HepG2 (cell line): ENCODE results near the gene CAVIN2. TPM values are rescaled to one million over a fixed set of nuclear protein-coding genes. Genes with fewer than 3 reads are reported as not detected.

Source experiments
- AHR ChIP-seq: IDR thresholded peaks from 2 replicates; pipeline ENCODE4 v1.6.1; 2018; ENCODE audit warnings: missing genetic modification reagents, missing compliant biosample characterization
- ELF3 ChIP-seq: IDR thresholded peaks from 2 replicates; pipeline ENCODE4 v1.6.1; 2016; ENCODE audit warnings: missing genetic modification reagents, missing compliant biosample characterization
- FOXO4 ChIP-seq: sonication (generic); formaldehyde crosslinking; conservative IDR thresholded peaks from 2 replicates; pipeline ENCODE4 v1.8.1; 2023; ENCODE audit warnings: missing genetic modification reagents
- GATA4 ChIP-seq: sonication (generic); IDR thresholded peaks from 2 replicates; pipeline ENCODE4 v1.6.1; 2016; ENCODE audit warnings: antibody characterized with exemption, low read depth, borderline replicate concordance
- HMG20A ChIP-seq: IDR thresholded peaks from 2 replicates; pipeline ENCODE4 v1.6.1; 2016; ENCODE audit warnings: borderline replicate concordance
- MAZ ChIP-seq, 2 experiments: sonication (generic) in 1 of 2; formaldehyde crosslinking in 1 of 2; IDR thresholded peaks; 2 replicates each; pipeline versions ENCODE4 v1.5.0 to v1.6.1; 2012 to 2020; ENCODE audit warnings: low read depth in 2 of 2, mild to moderate bottlenecking in 2 of 2, borderline replicate concordance in 1 of 2, improper control_type of control experiment in 1 of 2, low read length in 1 of 2, missing genetic modification reagents in 1 of 2, moderate library complexity in 1 of 2
- NCOA1 ChIP-seq: sonication (generic); formaldehyde crosslinking; IDR thresholded peaks from 2 replicates; pipeline ENCODE4 v1.9.0; 2021; ENCODE audit warnings: missing genetic modification reagents
- NCOA5 ChIP-seq: sonication (generic); formaldehyde crosslinking; IDR thresholded peaks from 2 replicates; pipeline ENCODE4 v1.4.0; 2020; ENCODE audit warnings: missing genetic modification reagents
- PRDM15 ChIP-seq: sonication (generic); formaldehyde crosslinking; IDR thresholded peaks from 2 replicates; pipeline ENCODE4 v1.4.0; 2020; ENCODE audit warnings: missing genetic modification reagents
- RFXANK ChIP-seq: IDR thresholded peaks from 2 replicates; pipeline ENCODE4 v1.6.1; 2016
- TBX2 ChIP-seq: sonication (generic); formaldehyde crosslinking; IDR thresholded peaks from 2 replicates; pipeline ENCODE4 v1.5.0; 2020; ENCODE audit warnings: missing genetic modification reagents, mild to moderate bottlenecking, borderline replicate concordance
- TEAD3 ChIP-seq: optimal IDR thresholded peaks from 2 replicates; pipeline ENCODE3; 2016; ENCODE audit warnings: borderline replicate concordance
- TGIF2 ChIP-seq: IDR thresholded peaks from 2 replicates; pipeline ENCODE4 v1.6.1; 2016; ENCODE audit warnings: control low read depth, missing compliant biosample characterization
- ZBED4 ChIP-seq: sonication (generic); formaldehyde crosslinking; IDR thresholded peaks from 2 replicates; pipeline ENCODE4 v1.4.0; 2020; ENCODE audit warnings: missing genetic modification reagents, borderline replicate concordance
- ZKSCAN5 ChIP-seq: sonication (generic); formaldehyde crosslinking; IDR thresholded peaks from 2 replicates; pipeline ENCODE4 v1.5.1; 2020; ENCODE audit warnings: mild to moderate bottlenecking, missing genetic modification reagents
- ZNF451 ChIP-seq: sonication (generic); formaldehyde crosslinking; IDR thresholded peaks from 2 replicates; pipeline ENCODE4 v1.5.0; 2020; ENCODE audit warnings: mild to moderate bottlenecking, missing genetic modification reagents
- ZNF503 ChIP-seq: sonication (generic); formaldehyde crosslinking; IDR thresholded peaks from 2 replicates; pipeline ENCODE4 v1.4.0; 2020; ENCODE audit warnings: missing genetic modification reagents
- ZNF775 ChIP-seq: sonication (generic); formaldehyde crosslinking; IDR thresholded peaks from 2 replicates; pipeline ENCODE4 v1.4.0; 2020; ENCODE audit warnings: missing genetic modification reagents, mild to moderate bottlenecking, moderate library complexity, borderline replicate concordance
- polyA plus RNA-seq, 8 experiments: library from polyadenylated mRNA; depleted of rRNA in 3 of 8; stranded (reverse) in 7 of 8; unstranded in 1 of 8; fragments of >200 nt; fragmentation: Illumina TruSeq in 4 of 8; extraction: Trizol in 4 of 8; gene quantifications; 2 replicates each; pipeline versions ENCODE4 v1.2.1 to v1.2.3, GENCODE V29; 2011 to 2016; ENCODE audit warnings: low read depth in 4 of 8, missing spikeins in 1 of 8, mixed read lengths in 1 of 8; ENCODE audit not compliant: insufficient read depth in 1 of 8
- total RNA-seq, 5 experiments: library from RNA; depleted of rRNA; stranded (reverse); fragments of >200 nt; fragmentation: Illumina TruSeq; extraction: Trizol; gene quantifications; 2 replicates each; pipeline ENCODE4 v1.2.3, GENCODE V29; 2016; ENCODE audit warnings: low read depth in 1 of 5

The CAVIN2 gene
- total and polyA plus RNA-seq, 2 of the 13 experiments (the other 11 are each of a cell fraction or from before 2014, with no cell fraction given): 7.6 to 38.8 TPM

- TF ChIP-seq ZBED4 (CRISPR knock-in tag): no peak
- peak; percentile 84; the same call in 1 of the 2 replicates for TF ChIP-seq TBX2
- no peak for TF ChIP-seq NCOA5 (CRISPR knock-in tag)
- peak; percentile 82 for TF ChIP-seq TEAD3 (CRISPR knock-in tag)
- no peak for TF ChIP-seq FOXO4
- peak; percentile 30; the same call in 1 of the 2 replicates for TF ChIP-seq ZKSCAN5 (CRISPR knock-in tag)
- TF ChIP-seq NCOA1 (CRISPR knock-in tag): peak; percentile 88
- TF ChIP-seq ZNF775: peak; percentile 98
- no peak for TF ChIP-seq MAZ (IDR thresholded peaks at IDR 0.05; ENCODE audit: borderline replicate concordance, low read depth, low read length)
- TF ChIP-seq MAZ (CRISPR knock-in tag; IDR thresholded peaks at IDR 0.05; ENCODE audit: low read depth): no peak
- TF ChIP-seq ZNF451 (CRISPR knock-in tag): no peak
- TF ChIP-seq TGIF2: 0 out of 2 replicates have a peak, but pooled peaks have one; percentile 38
- TF ChIP-seq GATA4: peak; percentile 67; the same call in 1 of the 2 replicates
- no peak for TF ChIP-seq AHR (CRISPR knock-in tag)
- TF ChIP-seq ELF3 (CRISPR knock-in tag): peak; percentile 82
- no peak for TF ChIP-seq PRDM15
- peak; percentile 39; the same call in 1 of the 2 replicates for TF ChIP-seq ZNF503 (CRISPR knock-in tag)
- no peak for TF ChIP-seq RFXANK (CRISPR knock-in tag)
- peak; percentile 92 for TF ChIP-seq HMG20A (CRISPR knock-in tag)
Observed at GRCh38 chr2:191881982-191882816, 35.3 kb upstream of the CAVIN2 start (continued).
